NCI-H748 treated with DMSO at 0.1 percent for 48 hours (cell line): ENCODE data around the gene PLCL1.

Experiments used
- DNase-seq: peaks from one replicate; lab custom pipeline; 2025; lab: John Stamatoyannopoulos, UW

Gene PLCL1

DNA sequence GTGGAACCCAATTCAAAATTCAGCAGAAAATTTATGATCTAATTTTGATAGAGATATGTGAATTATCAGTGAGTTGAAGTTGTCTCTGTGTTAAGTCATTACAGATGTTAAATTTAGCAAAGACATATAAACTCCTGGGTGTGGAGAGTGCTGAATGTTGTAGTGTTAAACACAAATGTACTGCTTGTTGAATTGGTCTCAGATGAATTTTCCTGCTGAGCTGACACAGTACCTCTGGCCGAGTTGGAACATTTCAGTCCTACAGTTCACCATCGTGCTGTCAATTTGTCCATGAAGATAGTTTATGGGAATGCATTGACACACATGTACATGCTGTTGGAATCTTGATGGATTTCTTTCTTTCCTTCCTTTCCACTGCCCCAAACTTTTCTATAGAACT is 255.9 kb downstream of the PLCL1 start:
- DNase-seq = no peak

DNA sequence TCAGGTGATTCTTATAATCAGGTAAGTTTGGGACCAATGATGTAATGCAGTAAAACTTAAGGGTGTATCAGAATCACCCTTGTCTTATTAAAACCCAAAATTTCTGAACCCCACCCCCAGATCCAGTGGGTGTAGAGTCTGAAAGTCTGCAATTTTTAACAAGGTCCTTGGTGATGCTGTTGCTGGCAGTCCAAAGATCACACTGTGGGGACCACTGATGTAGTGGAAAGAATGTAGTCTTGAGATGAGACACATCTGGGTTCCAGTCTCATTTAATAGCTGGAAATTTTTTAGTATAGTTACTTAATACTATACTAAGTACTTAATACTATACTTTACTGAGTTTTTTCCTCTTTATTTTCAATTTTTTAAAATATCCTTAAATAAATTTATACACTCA is 258.4 kb downstream of the PLCL1 start:
- no peak for DNase-seq

DNA sequence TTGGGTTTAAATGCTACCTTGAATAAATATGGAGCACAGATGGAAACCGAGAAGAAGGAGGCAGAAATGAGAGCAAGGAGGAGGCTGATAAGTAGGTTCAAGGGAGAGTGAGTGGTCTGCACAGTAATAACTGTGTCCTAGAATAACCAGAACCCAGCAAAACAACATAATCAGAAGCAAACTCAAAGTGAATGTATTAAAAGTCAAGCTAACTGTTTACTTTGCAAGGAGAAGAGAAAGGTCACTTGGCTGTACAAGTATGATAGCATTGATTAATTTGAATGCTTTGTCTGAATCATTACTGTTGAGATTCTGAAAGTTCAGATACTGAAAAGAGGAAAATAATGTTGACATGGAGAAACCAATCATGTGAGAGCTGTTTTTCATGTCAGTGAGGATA is 258.8 kb downstream of the PLCL1 start:
- DNase-seq = no peak

DNA sequence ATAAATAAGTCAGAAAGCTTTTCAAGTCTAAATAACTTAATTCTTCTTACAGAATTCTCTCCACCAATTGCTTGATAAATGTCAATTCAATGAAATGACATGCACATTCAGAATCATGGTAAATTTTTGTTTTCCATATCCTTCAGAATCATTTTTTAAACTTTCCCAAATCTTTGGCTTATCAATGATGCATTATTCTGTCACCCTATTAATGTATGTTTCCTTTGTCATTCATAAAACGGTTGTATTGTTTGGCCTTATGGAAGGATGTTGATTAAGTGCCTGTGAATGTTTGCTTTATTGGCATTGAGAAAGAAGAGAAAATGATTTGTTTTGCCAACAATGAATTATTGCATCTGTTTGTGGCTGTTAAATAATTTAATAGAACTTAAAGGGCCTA is 260.9 kb downstream of the PLCL1 start:
- DNase-seq = no peak

DNA sequence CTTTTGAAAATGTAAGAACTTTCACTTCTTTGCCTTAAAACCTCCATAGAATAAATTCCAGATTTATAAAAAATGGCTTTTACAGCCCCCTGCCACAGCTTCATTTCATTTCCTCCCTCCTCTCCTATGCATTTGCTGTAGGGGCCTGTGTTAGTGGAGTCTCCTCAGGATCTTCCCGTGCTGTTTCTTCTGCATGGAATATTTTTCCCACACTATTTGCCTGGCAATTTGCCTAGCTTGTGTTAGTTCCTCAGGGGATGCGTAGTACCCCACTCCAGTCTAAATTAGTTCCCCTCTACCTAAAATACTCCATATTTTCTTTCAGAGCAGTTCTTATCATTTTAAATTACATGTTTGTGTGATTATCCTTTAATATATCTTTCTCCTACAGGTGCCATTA is 262.2 kb downstream of the PLCL1 start:
- no peak for DNase-seq

DNA sequence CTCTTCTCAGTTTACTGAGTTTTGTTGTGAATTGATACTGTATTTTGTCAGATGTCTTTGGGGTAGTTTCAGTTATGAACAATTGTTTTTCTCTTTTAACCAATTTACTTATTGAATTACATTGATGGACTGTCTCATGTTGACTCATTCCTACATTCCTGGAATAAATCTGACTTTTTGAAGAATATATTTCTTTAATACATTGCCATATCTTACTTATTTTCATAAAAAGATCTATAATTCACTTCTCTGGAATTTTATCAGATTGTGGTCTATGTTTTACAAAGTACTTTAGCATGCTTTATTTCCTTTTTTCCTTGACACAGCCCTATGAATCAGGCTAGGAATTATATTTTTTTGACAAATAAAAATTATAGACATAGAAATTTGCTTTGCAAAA is 268.3 kb downstream of the PLCL1 start:
- DNase-seq = no peak

DNA sequence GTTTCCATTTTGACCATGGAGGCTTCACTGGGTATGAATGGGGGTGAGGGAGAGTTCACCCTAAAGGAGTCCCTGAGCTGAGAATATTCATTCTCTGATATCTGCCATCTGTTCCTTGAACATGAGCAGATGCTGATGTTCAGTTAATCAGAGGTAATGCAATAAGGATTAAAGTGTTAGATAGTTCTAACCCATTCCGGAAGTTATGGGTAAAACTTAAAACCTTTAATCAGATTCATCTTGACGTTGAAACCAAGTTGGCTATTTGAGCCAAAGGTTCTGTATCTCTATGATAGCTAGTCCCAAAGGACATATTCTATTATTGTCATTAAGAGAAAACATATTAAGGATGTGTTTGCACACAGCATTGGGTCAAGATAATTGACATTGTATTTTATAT is 268.9 kb downstream of the PLCL1 start:
- no peak for DNase-seq

DNA sequence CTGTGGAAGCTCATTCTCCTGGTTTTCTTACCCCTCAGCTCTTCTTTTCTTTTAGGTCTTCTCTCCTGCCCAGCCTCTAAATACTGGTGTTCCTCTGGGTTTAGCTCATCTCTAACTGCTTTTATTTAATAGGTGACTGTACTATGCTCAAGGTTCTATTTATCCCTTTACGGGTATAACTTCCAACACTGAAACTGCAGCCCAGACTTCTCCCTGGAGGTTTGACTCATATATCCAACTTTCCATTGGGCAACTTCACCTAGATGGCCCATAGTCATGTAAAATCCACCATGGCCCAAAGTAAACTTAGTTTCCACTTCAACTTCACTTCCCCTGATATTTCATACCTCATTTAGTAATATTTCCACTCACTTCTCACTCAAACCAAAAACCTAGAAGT is 273.1 kb downstream of the PLCL1 start:
- no peak for DNase-seq

DNA sequence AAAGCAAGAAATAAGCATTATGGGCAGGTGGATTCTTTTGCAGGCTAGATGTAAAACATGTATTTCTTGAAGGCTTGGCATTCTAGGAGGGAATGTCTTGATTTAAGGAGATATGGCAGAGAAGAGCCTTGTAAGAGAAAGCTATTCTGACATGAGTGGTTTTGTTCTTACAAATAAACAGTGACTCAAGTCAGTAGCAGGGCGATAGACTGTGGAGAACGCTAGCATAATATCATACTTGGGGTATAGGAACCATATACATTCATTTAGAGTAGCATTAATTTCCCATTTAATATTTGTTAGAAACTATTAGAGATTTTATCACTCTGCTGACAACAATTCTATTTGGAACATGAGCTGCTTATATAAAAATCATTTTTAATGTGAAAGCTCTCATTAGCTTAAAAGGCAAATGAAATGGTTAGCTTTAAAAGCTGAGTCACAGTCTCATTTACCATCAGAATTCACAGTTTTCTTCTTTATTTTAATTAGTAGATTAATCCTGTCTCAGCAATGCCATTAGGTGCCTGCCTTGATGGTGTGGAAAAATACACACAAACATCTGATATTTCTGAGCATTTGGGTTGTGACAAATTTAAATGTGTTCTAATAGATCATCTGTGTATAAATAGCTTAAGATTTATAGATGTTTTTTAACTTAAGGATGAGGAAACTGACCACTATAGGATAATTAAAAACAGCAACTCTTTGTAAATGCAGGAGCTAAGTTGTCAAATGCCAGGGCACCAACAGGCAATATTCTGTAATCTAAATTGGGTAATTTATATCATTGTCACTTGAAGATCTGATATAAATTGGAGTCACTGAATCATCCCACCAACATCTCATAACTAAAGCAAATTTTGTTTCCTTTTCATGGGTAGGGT is 276.7 kb downstream of the PLCL1 start:
- DNase-seq = no peak

DNA sequence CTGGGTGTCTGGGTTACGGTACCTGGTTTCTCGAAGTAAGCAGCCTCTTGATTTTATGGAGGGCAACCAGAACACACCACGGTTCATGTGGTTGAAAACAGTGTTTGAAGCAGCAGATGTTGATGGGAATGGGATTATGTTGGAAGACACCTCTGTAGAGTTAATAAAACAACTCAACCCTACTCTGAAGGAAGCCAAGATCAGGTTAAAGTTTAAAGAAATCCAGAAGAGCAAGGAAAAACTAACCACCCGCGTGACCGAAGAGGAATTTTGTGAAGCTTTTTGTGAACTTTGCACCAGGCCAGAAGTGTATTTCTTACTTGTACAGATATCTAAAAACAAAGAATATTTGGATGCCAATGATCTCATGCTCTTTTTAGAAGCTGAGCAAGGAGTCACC is 279.8 kb downstream of the PLCL1 start:
- DNase-seq = no peak

DNA sequence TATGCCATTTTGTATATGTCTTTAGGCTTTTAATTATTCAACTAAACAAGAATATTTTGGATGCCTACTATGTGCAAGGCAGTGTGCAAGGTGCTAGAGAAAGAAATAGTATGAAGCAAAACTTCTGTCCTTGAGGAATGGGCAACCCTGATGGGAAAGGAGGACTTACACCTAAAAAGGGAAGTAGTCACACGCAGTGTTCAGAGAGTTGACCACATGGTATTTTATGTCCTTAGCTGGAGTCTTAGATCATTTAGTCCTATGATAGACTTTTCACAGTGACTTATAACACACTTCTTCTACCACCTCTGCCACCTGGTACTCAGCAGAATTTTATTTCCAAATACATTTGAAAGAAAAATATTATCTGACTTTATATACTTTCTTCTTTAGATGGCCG is 291.6 kb downstream of the PLCL1 start:
- no peak for DNase-seq

DNA sequence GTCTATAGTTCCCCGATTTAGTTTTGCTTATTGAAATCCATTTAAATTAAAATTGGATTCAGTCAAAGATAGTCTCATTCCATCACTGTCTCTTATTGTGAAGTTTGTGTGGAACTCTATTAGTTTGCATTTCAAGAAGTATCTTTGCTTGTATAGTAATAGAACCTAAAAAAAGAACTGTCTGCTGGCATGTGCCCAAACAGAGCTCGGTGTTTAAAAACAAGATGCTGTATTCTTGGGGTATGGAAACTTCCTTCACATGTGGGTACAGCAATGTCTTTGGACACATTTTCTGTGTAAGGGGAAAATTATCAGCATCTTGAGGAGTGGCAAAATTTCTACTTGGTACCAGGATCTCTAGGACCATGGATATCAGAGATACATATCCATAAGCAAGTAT is 292.6 kb downstream of the PLCL1 start:
- DNase-seq = no peak

DNA sequence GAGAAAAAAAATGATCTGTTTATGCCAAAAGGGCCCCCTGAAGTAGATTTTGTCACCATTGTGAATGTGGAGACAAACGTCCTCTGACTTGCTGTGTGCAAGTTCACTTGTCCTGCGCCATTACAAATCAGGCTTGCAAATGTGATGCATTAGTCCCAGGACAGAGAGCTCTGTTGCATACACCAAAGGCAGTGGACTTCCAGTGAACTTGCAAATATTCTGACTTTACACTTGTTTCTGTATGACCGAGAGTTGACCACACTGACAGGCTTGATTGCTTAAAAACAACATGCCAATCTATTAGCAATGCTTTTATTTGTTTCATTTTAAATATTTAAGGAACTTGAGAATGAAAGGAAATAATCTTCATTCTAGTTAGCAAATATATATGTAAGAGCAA is 293.2 kb downstream of the PLCL1 start:
- DNase-seq = no peak

DNA sequence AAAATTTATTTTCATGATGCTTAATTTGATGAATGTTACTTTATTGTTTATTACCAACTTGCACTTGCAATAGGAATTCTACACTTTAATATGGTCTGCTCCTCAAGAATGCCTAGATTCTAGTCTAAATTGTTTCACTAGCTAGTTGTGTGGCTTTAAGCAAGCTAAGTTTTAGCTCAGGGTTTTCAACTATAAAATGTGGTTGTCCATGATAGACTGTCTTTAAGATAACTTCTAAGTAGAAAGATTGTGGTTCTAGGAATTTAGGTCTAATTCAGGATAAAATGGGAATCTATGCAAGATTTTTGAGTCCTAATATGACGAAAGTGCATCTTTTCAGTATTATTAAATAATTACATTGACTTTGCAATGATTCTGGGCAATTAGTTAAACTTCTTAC is 294.0 kb downstream of the PLCL1 start:
- no peak for DNase-seq

DNA sequence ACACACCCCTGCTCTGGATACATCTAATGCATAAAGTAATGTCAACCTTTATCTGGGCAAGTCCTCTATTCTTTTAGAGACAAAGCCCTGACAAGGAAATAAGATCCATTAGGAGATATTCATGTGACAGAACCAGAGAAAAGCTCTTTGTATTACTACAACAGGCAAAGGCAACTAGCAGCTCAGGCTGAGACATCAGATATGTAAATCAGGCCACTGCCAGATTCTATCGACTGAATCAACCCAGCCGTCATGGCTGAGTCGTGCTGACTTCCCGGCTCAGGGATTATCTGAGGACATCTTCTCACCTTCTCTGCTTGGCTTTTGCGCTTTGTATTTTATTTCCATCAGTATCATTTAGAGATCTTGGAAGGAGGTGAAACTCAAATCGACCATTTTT is 294.5 kb downstream of the PLCL1 start:
- DNase-seq = no peak

DNA sequence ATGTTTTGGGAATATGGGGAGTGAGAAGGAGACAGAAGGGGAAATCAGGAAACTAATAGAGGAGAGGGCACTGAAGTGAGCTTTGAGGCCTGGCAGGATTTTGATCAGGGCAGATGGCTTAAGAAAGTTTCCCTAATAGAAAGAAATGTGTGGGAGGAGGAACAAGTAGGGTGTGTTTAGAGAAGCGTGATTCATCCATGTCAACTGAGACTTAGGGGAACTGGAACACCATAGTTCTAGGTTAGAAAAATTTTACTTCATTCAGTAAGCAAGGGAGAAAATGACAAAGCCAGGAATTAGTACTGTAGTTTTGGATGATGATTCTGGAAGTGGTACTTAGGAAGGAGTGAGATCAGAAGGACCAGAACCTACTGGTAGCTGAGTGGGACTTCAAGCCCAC is 296.0 kb downstream of the PLCL1 start:
- DNase-seq = no peak

DNA sequence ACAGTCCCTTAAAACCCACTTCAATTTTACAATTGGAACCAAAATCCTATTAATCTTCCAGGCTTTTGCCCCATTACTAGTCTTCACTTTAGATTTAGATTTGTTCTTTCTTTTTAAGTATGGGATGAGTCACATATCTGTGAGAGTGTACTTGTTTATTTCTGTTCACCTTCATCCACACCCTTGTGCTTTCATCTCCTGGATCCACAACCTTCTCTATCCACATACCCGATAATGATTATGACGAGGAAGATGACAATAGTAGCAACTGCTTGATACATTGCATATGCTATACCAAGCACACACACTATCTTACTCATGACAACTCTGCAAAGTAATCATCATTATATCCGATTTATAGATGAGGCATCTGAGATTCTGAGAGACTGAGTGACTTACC is 297.3 kb downstream of the PLCL1 start:
- no peak for DNase-seq

DNA sequence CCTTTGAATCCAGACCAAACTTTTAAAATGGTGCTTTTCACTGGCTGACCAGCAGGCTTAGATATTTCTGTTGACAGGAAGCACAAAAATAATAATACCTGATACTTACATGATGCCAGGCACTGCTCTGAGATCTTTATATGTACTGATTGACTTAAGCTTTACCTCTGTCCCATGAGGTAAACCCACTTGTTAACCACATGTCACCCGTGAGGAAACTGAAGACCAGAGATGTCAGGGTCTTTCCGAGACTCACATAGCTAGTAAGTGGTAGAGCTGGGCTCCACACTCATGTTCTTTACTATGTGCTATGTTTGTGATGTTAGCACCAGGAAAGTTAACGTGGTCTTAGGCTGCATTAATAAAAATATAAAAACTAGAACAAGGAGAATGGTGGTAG is 297.7 kb downstream of the PLCL1 start:
- no peak for DNase-seq

DNA sequence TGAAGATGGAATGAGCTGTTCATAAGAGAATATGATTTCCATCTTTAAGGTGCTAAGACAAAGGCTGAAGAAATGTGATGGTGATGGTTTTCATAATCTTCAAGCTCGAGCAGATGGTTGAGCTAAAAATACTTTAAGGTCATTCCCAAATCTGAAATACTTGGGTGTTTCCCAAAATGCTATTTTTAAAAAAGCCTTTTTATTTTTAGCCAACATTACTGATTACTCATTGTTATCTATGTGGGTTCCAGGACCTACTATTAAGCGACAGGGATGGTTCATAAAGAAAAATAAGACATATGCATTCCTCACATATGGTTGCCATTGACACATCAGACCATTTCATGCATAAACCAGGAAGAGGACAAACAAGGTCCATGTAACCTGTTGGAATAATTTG is 298.5 kb downstream of the PLCL1 start:
- no peak for DNase-seq

DNA sequence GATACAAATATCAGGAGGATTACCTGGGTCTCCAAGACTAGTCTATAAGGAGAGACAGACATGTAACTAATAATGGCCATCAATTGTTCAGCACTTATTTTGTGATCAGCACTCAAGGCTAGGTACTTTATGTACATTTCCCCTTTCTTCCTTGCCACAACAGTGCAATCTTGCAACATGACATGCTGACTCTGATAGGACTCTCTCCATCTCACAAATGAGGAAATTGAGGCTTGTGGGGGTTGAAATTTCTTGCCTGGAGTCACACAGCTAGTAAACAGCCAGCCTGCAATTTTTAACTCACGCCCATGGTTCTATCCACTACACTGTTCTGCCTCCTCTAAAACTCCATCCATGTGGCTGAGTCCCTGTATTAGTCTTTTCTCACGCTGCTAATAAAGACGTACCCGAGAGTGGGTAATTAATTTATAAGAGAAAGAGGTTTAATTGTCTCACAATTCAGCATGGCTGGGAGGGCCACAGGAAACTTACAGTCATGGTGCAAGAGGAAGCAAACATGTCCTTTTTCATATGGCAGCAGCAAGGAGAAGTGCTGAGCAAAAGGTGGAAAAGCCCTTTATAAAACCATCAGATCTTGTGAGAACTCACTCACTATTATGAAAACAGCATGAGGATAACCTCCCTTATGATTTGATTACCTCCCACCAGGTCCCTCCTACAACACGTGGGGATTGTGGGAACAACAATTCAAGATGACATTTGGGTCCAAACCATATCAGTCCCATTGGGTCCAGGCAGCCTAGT is 302.4 kb downstream of the PLCL1 start:
- DNase-seq = no peak

DNA sequence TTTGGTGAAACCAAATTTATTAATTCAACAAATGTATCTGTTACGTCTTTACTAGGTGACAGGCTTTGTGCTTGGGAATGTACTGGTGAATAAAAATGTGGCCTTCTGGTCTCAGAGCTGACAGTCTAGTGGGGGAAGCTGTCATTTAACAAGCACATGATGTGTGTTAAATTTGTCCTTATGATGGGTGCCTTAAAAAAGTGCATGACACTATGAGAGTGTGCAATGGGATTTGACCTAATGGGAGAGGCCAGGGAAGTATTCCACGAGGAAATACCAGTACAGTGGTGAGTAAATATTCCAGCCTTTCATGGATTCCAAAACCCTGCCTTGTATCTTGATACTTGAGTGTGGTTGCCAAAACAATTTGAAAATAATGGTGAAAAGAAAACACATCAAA is 308.9 kb downstream of the PLCL1 start:
- DNase-seq = no peak

DNA sequence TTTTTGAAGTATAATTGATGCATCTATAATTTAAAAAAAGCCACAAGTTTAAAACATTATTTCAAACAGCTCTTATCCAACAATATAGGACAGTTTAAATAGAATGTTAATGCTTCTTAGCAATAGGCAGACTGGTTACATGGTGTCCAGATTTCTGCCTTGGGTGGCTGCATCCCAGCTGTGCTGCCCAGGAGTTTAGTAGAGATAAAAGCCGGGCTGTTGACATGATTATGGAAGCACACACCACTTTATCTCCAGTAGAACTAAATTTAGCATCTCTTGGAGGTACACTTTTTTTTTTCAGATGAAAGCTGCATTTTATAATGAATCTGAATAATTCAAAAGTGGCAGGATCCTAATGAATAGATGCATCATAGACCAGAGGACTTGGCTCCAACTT is 309.7 kb downstream of the PLCL1 start:
- DNase-seq = no peak

DNA sequence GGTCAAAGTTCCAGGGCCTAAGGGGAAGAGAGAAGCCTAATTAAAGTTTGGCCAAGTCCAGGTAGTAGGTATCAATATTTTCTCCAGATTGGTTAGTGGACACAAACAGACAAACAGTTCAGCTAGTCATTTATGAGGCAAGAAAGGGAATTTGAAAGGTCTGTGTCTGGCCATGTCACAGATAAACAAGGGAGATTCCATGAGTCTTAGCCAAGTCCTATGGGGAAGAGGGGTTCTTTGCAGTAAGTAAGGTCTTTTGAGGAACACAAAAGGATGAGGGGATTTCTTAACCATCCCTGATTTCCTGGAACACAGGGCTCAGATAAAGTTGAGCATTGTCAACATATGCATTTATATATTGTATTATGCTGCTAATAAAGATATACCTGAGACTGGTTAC is 310.8 kb downstream of the PLCL1 start:
- DNase-seq = no peak

DNA sequence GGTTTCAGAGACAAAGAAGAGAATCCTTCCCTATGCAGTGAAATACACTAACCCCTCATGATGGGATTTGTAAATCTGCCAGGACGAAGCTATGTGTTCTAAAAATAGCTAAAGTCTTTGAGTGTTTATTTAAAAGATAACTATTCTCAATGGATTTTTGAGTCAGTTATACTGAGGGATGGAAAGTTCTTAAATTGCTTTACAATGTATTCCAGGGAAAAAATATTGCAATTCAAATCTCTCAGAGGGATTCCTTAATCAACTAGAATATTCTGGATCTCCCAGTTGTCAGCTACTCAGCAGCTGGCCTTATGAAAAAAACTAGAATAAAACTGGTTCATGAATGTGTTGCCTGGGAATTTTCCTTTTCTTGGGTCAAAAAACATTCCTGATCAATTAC is 312.4 kb downstream of the PLCL1 start:
- no peak for DNase-seq
